Measurements from ENCODE around the gene CLEC2D. TPM values are rescaled to one million over a fixed set of nuclear protein-coding genes. Genes with fewer than 3 reads are reported as not detected.
"Not testable (repeated sequence)": the region's sequence is repeated elsewhere in the genome, so short reads cannot be mapped to it uniquely, and the experiment has no call there.

CLEC2D gene
- total and polyA plus RNA-seq, 5 experiments from 2014 or later, result 315 to 438 (median 389) TPM

- Mint-ChIP-seq H3K36me3 (no peaks in the 10 kb centered on the region), H3K27ac (peak overlapping the region in 1 of 10 donors; percentile 58), H3K27me3 (no peaks in the 10 kb centered on the region), H3K4me1 (peaks cover 0 to 26% (median 6%) of the 10 kb centered on the region in 4 donors), H3K9me3 (no peaks in the 10 kb centered on the region), H3K4me3 (peak overlapping the region in 1 of 10 donors; percentile 30)
- ATAC-seq, result no peak
- DNase-seq, result no peak
- POLR2A ChIA-PET, result interaction anchor here (1.0 kb wide), 1 partner anchor 14 kb away, joined by 3 read pairs; no protein-coding TSS in a partner anchor
Measured at GRCh38 chr12:9731393-9731792, 61.9 kb downstream of the CLEC2D start.

- Mint-ChIP-seq H3K27ac (peak overlapping the region in 1 of 10 donors; percentile 58), H3K9me3 (no peaks in the 10 kb centered on the region), H3K4me1 (peaks cover 3 to 30% (median 10%) of the 10 kb centered on the region in 4 donors), H3K36me3 (no peaks in the 10 kb centered on the region), H3K4me3 (peak overlapping the region in 1 of 10 donors; percentile 30), H3K27me3 (no peaks in the 10 kb centered on the region)
- POLR2A ChIA-PET, result interaction anchor here (1.0 kb wide), 1 partner anchor 15 kb away, joined by 3 read pairs; no protein-coding TSS in a partner anchor
- ATAC-seq (no peak), DNase-seq (no peak)
Measured at GRCh38 chr12:9731797-9732196, 62.3 kb downstream of the CLEC2D start.

- Mint-ChIP-seq H3K36me3 (no peaks in the 10 kb centered on the region), H3K4me1 (peaks cover 7 to 41% (median 17%) of the 10 kb centered on the region in 4 donors), H3K27me3 (no peaks in the 10 kb centered on the region), H3K9me3 (no peaks in the 10 kb centered on the region), H3K4me3 (peak within 1 kb of the TSS in 4 of 10 donors; percentile 6 to 69 (median 43)), H3K27ac (peak within 1 kb of the TSS in 1 of 10 donors; percentile 62)
- POLR2A ChIA-PET, result no interaction called here
- DNase-seq (no peak), ATAC-seq (no peak)
Measured at GRCh38 chr12:9732921-9733461, 63.5 kb downstream of the CLEC2D start, which contains the start of gene CLECL1. TSS of gene CLECL1 (minus strand) at chr12:9733097.

DNA sequence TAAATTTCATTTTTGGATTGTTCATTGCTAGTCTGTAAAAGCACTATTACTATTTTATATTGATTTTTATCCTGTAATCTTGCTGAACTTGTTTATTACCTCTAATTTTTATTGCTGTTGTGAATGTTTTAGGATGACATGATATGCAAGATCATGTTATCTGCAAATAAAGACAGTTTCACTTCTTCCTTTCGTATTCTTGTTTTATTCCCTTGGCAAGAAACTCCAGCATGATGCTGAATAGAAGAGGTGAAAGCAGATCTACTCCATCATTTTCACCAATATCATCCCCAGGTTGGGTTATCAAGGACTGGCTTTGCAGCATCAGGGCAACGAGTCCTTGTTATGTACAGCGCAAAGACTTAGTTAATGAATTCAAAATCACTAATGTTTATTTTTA, 66.1 kb downstream of the CLEC2D start:
- POLR2A ChIA-PET, result no interaction called here
- no peaks in the 10 kb centered on the region for H3K27me3 Mint-ChIP-seq
- H3K36me3 Mint-ChIP-seq, result no peaks in the 10 kb centered on the region
- ATAC-seq (no peak), DNase-seq (no peak)
- H3K4me3 Mint-ChIP-seq, result no peak overlapping the region
- no peak overlapping the region for H3K27ac Mint-ChIP-seq
- peaks cover 17 to 59% (median 36%) of the 10 kb centered on the region in 4 donors for H3K4me1 Mint-ChIP-seq
- H3K9me3 Mint-ChIP-seq, result peaks cover 0 to 1% (median 0%) of the 10 kb centered on the region in 9 donors

DNA sequence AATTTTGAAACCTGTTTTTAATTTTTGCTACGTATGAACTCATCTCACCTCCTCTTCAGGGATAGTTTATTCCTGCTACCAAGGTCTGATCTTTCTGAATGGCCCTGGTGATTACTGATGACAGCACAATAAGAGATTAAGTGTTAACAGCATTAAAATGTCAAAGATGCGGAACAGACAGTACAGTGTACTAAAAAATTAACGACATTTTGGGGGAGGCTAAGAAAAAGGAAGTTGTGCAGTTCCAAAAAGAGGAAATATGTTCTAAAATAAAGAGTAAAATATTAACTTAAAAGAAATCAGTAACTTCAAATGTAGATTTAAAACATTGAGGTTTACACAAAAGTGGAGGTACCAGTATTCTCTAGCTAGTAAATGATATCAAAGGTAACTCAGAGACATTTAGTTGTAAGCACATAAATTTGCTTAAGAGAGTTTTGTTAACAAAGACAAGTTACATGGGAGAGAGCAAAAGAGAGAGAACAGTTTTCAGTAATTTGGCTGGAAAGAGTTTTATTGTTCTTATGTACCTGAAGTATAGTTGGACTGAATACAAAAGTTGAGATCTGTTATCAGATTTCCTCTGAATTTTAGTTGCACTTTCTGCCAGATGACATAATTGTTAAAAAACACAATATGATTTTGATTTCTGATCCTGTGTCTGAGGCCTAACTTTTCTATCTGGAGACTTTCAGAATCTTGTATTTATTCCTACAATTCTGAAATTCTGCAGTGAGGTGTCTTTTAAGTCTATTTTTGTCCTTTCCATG, 67.6 kb downstream of the CLEC2D start:
- DNase-seq, result peak in 2 of 10 donors; percentile 38 to 40
- H3K4me1 Mint-ChIP-seq, result peaks cover 21 to 58% (median 46%) of the 10 kb centered on the region in 4 donors
- H3K27ac Mint-ChIP-seq, result peak overlapping the region; percentile 83 to 94 (median 86)
- peak overlapping the region in 9 of 10 donors; percentile 23 to 66 (median 59) for H3K4me3 Mint-ChIP-seq
- peaks cover 0 to 3% (median 0%) of the 10 kb centered on the region in 9 donors for H3K9me3 Mint-ChIP-seq
- POLR2A ChIA-PET, result interaction anchor here (0.7 to 1.6 kb wide), 3 partner anchors 26 to 89 kb away, joined by 3 read pairs; no protein-coding TSS in a partner anchor
- H3K36me3 Mint-ChIP-seq, result no peaks in the 10 kb centered on the region
- peak in 1 of 2 donors; percentile 7 for ATAC-seq
- H3K27me3 Mint-ChIP-seq, result no peaks in the 10 kb centered on the region

DNA sequence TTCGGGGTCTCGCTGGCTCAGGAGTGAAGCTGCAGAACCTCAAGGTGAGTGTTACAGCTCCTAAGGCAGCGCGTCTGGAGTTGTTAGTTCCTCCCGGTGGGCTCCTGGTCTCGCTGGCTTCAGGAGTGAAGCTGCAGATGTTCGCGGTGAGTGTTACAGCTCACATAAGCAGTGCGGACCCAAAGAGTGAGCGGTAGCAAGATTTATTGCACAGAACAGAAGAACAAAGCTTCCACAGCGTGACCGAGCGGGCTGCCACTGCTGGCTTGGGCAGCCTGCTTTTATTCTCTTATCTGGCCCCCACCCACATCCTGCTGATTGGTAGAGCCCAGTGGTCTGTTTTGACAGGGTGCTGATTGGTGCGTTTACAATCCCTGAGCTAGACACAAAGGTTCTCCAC, 69.4 kb downstream of the CLEC2D start:
- H3K27me3 Mint-ChIP-seq, result not testable (repeated sequence)
- POLR2A ChIA-PET, result interaction anchor here (1.1 to 1.6 kb wide), 4 partner anchors 22 to 91 kb away, joined by 3 to 6 read pairs (median 4); partner anchors contain the start of genes CD69 and CLEC2D

GRCh38 chr12:9739404-9740105, 70.0 kb downstream of the CLEC2D start:
- POLR2A ChIA-PET, result interaction anchor here (0.9 to 4.2 kb wide), 7 partner anchors 21 to 91 kb away, joined by 3 to 63 read pairs (median 5); partner anchors contain the start of genes CD69 and CLEC2D
- H3K9me3 Mint-ChIP-seq, H3K27me3 Mint-ChIP-seq, ATAC-seq, H3K36me3 Mint-ChIP-seq: not testable (repeated sequence)
- peak overlapping the region in 7 of 10 donors; percentile 57 to 81 (median 66) for H3K4me3 Mint-ChIP-seq
- peak overlapping the region; percentile 84 to 95 (median 92) for H3K27ac Mint-ChIP-seq
- H3K4me1 Mint-ChIP-seq, result peaks cover 30 to 67% (median 60%) of the 10 kb centered on the region in 4 donors
- peak in 2 of 10 donors; percentile 21 to 66 for DNase-seq

More for the DNA sequence above, 69.4 kb downstream of the CLEC2D start:
- not testable (repeated sequence) for H3K9me3 Mint-ChIP-seq, H3K36me3 Mint-ChIP-seq, DNase-seq, ATAC-seq
- H3K4me3 Mint-ChIP-seq, result peak overlapping the region; percentile 8 to 66 (median 35)
- peak overlapping the region; percentile 65 to 94 (median 89) for H3K27ac Mint-ChIP-seq
- H3K4me1 Mint-ChIP-seq, result peaks cover 30 to 66% (median 59%) of the 10 kb centered on the region in 4 donors

DNA sequence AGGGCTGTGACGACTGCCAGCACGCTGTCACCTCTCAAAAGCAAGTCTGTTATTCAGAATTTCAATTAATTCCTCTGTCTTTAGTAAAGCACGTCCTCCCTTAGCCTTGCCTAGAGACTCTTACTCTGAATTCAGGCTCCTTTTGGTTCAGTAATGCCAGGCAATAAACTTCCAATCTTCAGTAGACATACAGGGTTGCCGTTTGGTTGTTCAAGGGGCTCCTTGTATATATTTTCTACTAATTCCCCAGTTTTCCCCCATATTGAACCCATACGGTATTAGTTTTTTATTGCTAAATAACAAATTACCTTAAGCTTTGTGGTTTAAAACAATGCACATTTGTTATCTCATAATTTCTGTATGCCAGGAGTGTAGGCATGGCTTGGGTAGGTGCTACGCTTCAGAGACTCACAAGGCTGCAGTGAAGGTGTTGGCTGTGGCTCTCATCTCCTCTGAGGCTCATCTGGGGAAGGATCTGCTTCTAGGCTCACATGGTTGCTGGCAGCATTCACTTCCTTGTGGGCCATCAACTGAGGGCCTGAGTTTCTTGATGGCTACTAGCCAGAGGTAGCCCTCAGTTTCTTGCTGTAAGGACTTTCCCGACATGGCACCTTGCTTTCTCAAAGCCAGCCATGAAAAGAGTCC, 70.7 kb downstream of the CLEC2D start:
- Mint-ChIP-seq H3K27ac (peak overlapping the region; percentile 82 to 95 (median 92)), H3K27me3 (no peaks in the 10 kb centered on the region), H3K4me1 (peaks cover 30 to 73% (median 67%) of the 10 kb centered on the region in 4 donors), H3K36me3 (no peaks in the 10 kb centered on the region), H3K4me3 (peak overlapping the region; percentile 9 to 81 (median 68)), H3K9me3 (peaks cover 0 to 3% (median 0%) of the 10 kb centered on the region in 9 donors)
- POLR2A ChIA-PET, result interaction anchor here (0.9 to 4.2 kb wide), 4 partner anchors 26 to 91 kb away, joined by 4 to 63 read pairs (median 6); partner anchors contain the start of gene CLEC2D
- DNase-seq, result peak in 4 of 10 donors; percentile 33 to 51 (median 42)
- peak; percentile 8 to 48 for ATAC-seq

GRCh38 chr12:9741726-9742125, 72.2 kb downstream of the CLEC2D start:
- DNase-seq, result peak; percentile 30 to 94 (median 82)
- H3K27me3 Mint-ChIP-seq, result no peaks in the 10 kb centered on the region
- H3K27ac Mint-ChIP-seq, result peak overlapping the region; percentile 79 to 100 (median 98)
- POLR2A ChIA-PET, result interaction anchor here (0.9 to 4.2 kb wide), 10 partner anchors 15 to 93 kb away, joined by 3 to 63 read pairs (median 6); partner anchors contain the start of genes CD69 and CLEC2D
- H3K4me3 Mint-ChIP-seq, result peak overlapping the region; percentile 24 to 88 (median 76)
- peaks cover 0 to 3% (median 0%) of the 10 kb centered on the region in 9 donors for H3K9me3 Mint-ChIP-seq
- peaks cover 27 to 66% (median 63%) of the 10 kb centered on the region in 4 donors for H3K4me1 Mint-ChIP-seq
- ATAC-seq, result peak; percentile 76 to 80
- H3K36me3 Mint-ChIP-seq, result no peaks in the 10 kb centered on the region

DNA sequence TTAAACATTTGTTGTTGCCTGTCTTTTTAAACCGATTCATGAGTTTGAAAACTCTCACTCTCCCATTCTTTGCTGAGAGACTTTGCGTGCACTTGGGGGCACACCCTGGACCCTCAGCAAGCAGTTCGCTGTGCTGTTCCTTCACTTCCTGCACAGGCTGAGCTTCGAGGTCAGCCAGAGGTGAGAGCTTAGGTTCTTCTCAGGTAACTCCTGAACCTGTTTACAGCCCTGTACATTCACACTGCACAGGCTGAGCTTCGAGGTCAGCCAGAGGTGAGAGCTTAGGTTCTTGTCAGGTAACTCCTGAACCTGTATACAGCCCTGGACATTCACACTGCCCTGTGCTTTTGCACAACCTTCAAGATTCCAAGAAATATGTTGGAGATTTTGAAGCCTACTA, 73.1 kb downstream of the CLEC2D start:
- Mint-ChIP-seq H3K4me1 (peaks cover 24 to 57% (median 56%) of the 10 kb centered on the region in 4 donors), H3K27ac (peak overlapping the region; percentile 79 to 100 (median 98)), H3K4me3 (peak overlapping the region; percentile 57 to 89 (median 80)), H3K36me3 (no peaks in the 10 kb centered on the region), H3K9me3 (peaks cover 0 to 3% (median 0%) of the 10 kb centered on the region in 9 donors), H3K27me3 (no peaks in the 10 kb centered on the region)
- POLR2A ChIA-PET, result interaction anchor here (0.5 to 4.2 kb wide), 25 partner anchors 8 to 478 kb away, joined by 3 to 63 read pairs (median 5); partner anchors contain the start of genes CD69, CLEC2B and CLEC2D
- ATAC-seq (peak; percentile 41 to 74), DNase-seq (peak in 7 of 10 donors; percentile 33 to 80 (median 69))

- peaks cover 0 to 3% (median 0%) of the 10 kb centered on the region in 9 donors for H3K9me3 Mint-ChIP-seq
- H3K4me1 Mint-ChIP-seq, result peaks cover 19 to 42% (median 40%) of the 10 kb centered on the region in 4 donors
- no peak overlapping the region for H3K4me3 Mint-ChIP-seq
- H3K27me3 Mint-ChIP-seq, result no peaks in the 10 kb centered on the region
- peak overlapping the region in 7 of 10 donors; percentile 33 to 82 (median 69) for H3K27ac Mint-ChIP-seq
- no peak for ATAC-seq
- H3K36me3 Mint-ChIP-seq, result no peaks in the 10 kb centered on the region
- POLR2A ChIA-PET, result interaction anchor here (0.9 to 1.4 kb wide), 2 partner anchors 16 to 119 kb away, joined by 3 read pairs; no protein-coding TSS in a partner anchor
- DNase-seq, result no peak
Measured at GRCh38 chr12:9745199-9745598, 75.7 kb downstream of the CLEC2D start.
